DMS79 treated with DMSO at 0.1 percent for 48 hours (cell line): Measurements from ENCODE around the gene CCP110.

ENCODE experiments used
- DNase-seq: peaks from one replicate; lab custom pipeline; 2025; lab: John Stamatoyannopoulos, UW

CCP110 gene

DNA sequence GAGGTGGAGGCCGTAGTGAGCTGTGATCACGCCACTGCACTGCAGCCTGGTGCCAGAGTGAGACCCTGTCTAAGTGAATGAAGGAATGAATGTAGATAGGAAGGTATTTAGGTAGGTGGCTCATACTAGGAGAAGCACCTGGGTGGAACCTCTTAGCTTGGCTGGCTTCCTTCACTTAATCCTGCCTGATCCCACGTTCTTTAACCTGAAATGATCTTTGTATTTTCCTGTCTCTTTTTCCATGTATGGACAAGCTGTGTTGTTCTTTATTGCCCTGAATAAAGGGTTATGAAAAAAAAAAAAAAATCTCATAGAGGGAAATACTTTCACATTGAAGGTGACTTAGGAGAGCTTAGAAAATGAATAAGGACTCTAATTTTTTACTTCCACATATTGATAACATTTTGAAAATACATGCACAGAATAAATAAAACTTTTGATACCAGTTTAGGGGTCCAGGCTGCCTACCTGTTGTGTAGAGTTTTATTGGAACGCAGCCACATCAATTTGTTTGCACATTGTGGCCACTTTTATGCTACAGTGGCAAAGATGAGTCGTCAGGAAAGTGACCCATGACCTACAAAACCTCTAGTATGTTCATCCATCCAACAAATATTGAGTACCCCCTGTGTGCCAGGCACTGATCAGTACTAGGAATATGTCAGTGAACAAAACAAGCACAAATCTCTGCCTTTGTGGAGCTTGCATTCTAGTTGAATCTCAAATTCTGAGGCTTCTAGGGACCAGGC is 76.4 kb downstream of the CCP110 start:
- DNase-seq, result peak; percentile 2

DNA sequence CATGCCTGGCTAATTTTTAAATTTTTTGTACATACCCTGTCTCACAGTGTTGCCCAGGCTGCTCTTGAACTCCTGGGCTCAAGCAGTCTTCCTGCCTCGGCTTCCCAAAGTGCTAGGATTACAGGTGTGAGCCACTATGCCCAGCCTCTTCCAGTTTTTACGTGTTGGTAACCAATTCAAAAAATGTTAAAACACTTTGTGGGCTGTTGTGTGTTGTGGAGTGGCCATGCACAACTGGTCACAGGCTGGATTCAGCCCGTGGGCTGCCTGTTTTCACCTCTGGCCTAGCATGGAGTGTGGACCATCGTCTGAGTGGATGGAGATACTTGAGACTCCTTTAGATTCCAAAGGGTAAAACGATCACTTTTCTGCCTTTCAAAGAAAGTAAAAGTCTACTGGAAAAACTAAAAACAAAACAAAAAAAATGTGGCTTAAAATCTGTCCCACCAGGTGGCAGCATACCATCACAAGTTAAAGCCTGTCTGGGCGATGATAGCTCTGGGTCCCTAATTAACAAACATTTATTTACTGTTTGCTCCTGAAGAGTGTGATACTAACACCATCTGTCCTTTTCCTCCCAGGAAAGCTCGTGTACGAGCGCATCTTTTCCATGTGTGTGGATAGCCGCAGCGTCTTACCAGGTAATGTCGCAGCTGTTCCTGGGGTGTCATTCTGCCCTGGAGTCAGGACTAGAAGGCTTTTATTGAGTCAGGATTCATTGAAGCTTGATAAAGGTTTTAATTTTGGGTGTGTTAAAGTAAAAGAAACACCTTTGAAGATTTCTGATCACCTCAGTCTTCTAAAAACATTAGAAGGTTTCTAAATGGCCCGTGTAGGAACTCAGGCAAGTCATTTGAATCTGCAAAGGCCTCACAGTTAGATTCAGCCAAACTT is 77.6 kb downstream of the CCP110 start:
- peak; percentile 19 for DNase-seq
